ENCODE data around the gene CTDSPL. TPM values are rescaled to one million over a fixed set of nuclear protein-coding genes. Genes with fewer than 3 reads are reported as not detected.

CTDSPL gene
- total and polyA plus RNA-seq, 2 of the 8 experiments (the other 6 are each of a cell fraction or from before 2014, with no cell fraction given), result 20.3 to 42.2 TPM

- Histone ChIP-seq H4K8ac (ENCODE audit: extremely low read depth, insufficient read depth, low read length) (no peak overlapping the region), H3K9me3 (ENCODE audit: insufficient read depth in 2 of 2, low read depth in 1 of 2, low read length in 1 of 2) (no peaks in the 10 kb centered on the region), H3K27me3 (replicated peaks in 1 of 4; ENCODE audit: control insufficient read depth in 3 of 4, extremely low read depth in 1 of 4, insufficient read depth in 3 of 4, low read length in 3 of 4) (no peaks in the 10 kb centered on the region), H3K4me2 (ENCODE audit: insufficient read depth in 1 of 2, low read depth in 2 of 2, low read length in 2 of 2) (no peak overlapping the region), H2AK5ac (ENCODE audit: low read depth, low read length) (no peak overlapping the region), H4K5ac (ENCODE audit: insufficient read length, low read depth, low read length) (no peak overlapping the region), H2BK120ac (replicated peaks; ENCODE audit: low read depth, low read length) (no peak overlapping the region), H3K4me3 (ENCODE audit: extremely low read depth in 1 of 4, insufficient read depth in 2 of 4, low read depth in 3 of 4, low read length in 4 of 4) (no peak overlapping the region), H2BK12ac (ENCODE audit: low read depth, low read length) (no peak overlapping the region), H3K4me1 (replicated peaks in 1 of 4; ENCODE audit: control insufficient read depth in 3 of 4, insufficient read depth in 4 of 4, low read length in 3 of 4) (peaks cover 1 to 14% (median 9%) of the 10 kb centered on the region in 4 experiments; a peak in 6 of 7 replicates), H2BK15ac (ENCODE audit: low read length) (no peak overlapping the region), H4K20me1 (replicated peaks in 1 of 2; ENCODE audit: control insufficient read depth in 1 of 2, insufficient read depth in 2 of 2, low read length in 2 of 2) (peaks cover 0 to 3% of the 10 kb centered on the region in 2 experiments), H3K23ac (ENCODE audit: insufficient read length) (no peak overlapping the region), H3K9ac (replicated peaks in 1 of 4; ENCODE audit: extremely low read depth in 1 of 4, low read depth in 3 of 4, low read length in 3 of 4) (no peak overlapping the region), H3K79me1 (ENCODE audit: low read depth, low read length) (peaks cover 3% of the 10 kb centered on the region; the same call in 1 of the 2 replicates), H3K79me2 (ENCODE audit: control insufficient read depth in 1 of 2, insufficient read depth in 2 of 2, low read length in 2 of 2) (0 out of 4 replicates have a peak, but pooled peaks cover 0 to 4% of the 10 kb centered on the region in 2 experiments), H3K36me3 (ENCODE audit: control insufficient read depth in 2 of 4, insufficient read depth in 4 of 4, low read length in 3 of 4) (no peaks in the 10 kb centered on the region), H3K27ac (ENCODE audit: low read depth, low read length) (no peak overlapping the region), H3K4ac (replicated peaks; ENCODE audit: insufficient read length, low read depth, low read length) (no peak overlapping the region), H3K18ac (ENCODE audit: extremely low read depth, low read length) (no peak overlapping the region), H3K14ac (ENCODE audit: insufficient read length) (no peak overlapping the region), H3K23me2 (ENCODE audit: low read depth, low read length) (no peaks in the 10 kb centered on the region), H2AFZ (ENCODE audit: low read length) (no peak overlapping the region), H4K91ac (replicated peaks; ENCODE audit: insufficient read length, low read length) (no peak overlapping the region), H3K56ac (replicated peaks; ENCODE audit: insufficient read length, low read depth, low read length) (no peak overlapping the region), H2BK20ac (ENCODE audit: low read length) (no peak overlapping the region), H2BK5ac (ENCODE audit: low read depth, low read length) (no peak overlapping the region)
- WGBS, 2 experiments (ENCODE audit: extremely low coverage in 1 of 2, insufficient coverage in 1 of 2, insufficient read length in 1 of 2, insufficient replicate concordance in 2 of 2, low coverage in 1 of 2, low lambda C conversion rate in 2 of 2, missing lambda C conversion rate in 1 of 2), result 97% methylated on average over 2 of the region's 2 CpGs; no CpG with 5 or more reads in 1 of the 2 experiments
- DNase-seq (ENCODE audit: low read depth in 1 of 2, low spot score in 2 of 2), result no peak
- TF ChIP-seq RFX5 (IDR thresholded peaks at IDR 0.05; ENCODE audit: borderline replicate concordance, low read depth, low read length), result no peak
- TF ChIP-seq SIX5 (IDR thresholded peaks at IDR 0.05; ENCODE audit: low read depth, low read length), result no peak
- no peak for TF ChIP-seq FOSL1 (IDR thresholded peaks at IDR 0.05; ENCODE audit: insufficient read depth, low read depth, low read length)
- no peak for TF ChIP-seq KDM1A (IDR thresholded peaks at IDR 0.05; ENCODE audit: borderline replicate concordance, low read length)
- TF ChIP-seq POLR2A (IDR thresholded peaks at IDR 0.05; ENCODE audit: control extremely low read depth in 1 of 2, low read depth in 2 of 2, low read length in 2 of 2), result no peak
- TF ChIP-seq CBX5 (IDR thresholded peaks at IDR 0.05; ENCODE audit: low read depth, low read length), result no peak
- no peak for TF ChIP-seq TBP (IDR thresholded peaks at IDR 0.05; ENCODE audit: low read depth, low read length)
- no peak for TF ChIP-seq JUN (IDR thresholded peaks at IDR 0.05; ENCODE audit: low read depth, low read length)
- no peak for TF ChIP-seq RNF2 (IDR thresholded peaks at IDR 0.05; ENCODE audit: borderline replicate concordance, low read depth, low read length, missing control alignments, poor library complexity, severe bottlenecking)
- TF ChIP-seq BACH1 (IDR thresholded peaks at IDR 0.05; ENCODE audit: low read length), result no peak
- TF ChIP-seq RBBP5 (IDR thresholded peaks at IDR 0.05; ENCODE audit: borderline replicate concordance, low read depth, low read length), result no peak
- TF ChIP-seq SIN3A (conservative IDR thresholded peaks at IDR 0.05 in 1 of 2, IDR thresholded peaks at IDR 0.05 in 1 of 2; ENCODE audit: low read depth in 1 of 2, low read length in 2 of 2), result no peak
- TF ChIP-seq EGR1 (IDR thresholded peaks at IDR 0.05; ENCODE audit: borderline replicate concordance, low read depth, low read length), result no peak
- no peak for TF ChIP-seq CTBP2 (IDR thresholded peaks at IDR 0.05; ENCODE audit: borderline replicate concordance, insufficient read depth, insufficient read length, low read length)
- ChIA-PET POLR2A (ENCODE audit: partially characterized antibody) (no interaction called here), CTCF (ENCODE audit: partially characterized antibody) (interaction anchor here (1.0 to 7.3 kb wide), 5 partner anchors 8 to 96 kb away, joined by 3 to 50 read pairs (median 4); no protein-coding TSS in a partner anchor)
- FAIRE-seq, result no peak
These were observed 45.7 kb downstream of the CTDSPL start for GRCh38 chr3:37907371-37907770.
